Measurements from ENCODE around the gene KRT7.
A peak's percentile ranks its signal among the peaks of the same experiment; 100 is the strongest.
"Not testable (repeated sequence)": the region's sequence is repeated elsewhere in the genome, so short reads cannot be mapped to it uniquely, and the experiment has no call there.

Gene KRT7

GRCh38 chr12:52229836-52230343, 3.2 kb upstream of the KRT7 start:
- no peak for DNase-seq (ENCODE audit: low spot score)

- DNase-seq (ENCODE audit: low spot score), result peak; percentile 83
These were observed 2.4 kb upstream of the KRT7 start for GRCh38 chr12:52230364-52231281.

- no peak for DNase-seq (ENCODE audit: low spot score)
These were observed 1.5 kb upstream of the KRT7 start for GRCh38 chr12:52231305-52232202.

GRCh38 chr12:52232203-52232673, 805 bp upstream of the KRT7 start:
- no peak for DNase-seq (ENCODE audit: low spot score)

GRCh38 chr12:52233462-52234207, 592 bp downstream of the KRT7 start:
- no peak for DNase-seq (ENCODE audit: low spot score)

GRCh38 chr12:52234223-52234810, 1.3 kb downstream of the KRT7 start:
- DNase-seq (ENCODE audit: low spot score), result no peak

GRCh38 chr12:52235001-52235764, 2.1 kb downstream of the KRT7 start:
- no peak for DNase-seq (ENCODE audit: low spot score)

GRCh38 chr12:52235822-52236361, 2.8 kb downstream of the KRT7 start:
- no peak for DNase-seq (ENCODE audit: low spot score)

GRCh38 chr12:52236386-52237050, 3.5 kb downstream of the KRT7 start:
- no peak for DNase-seq (ENCODE audit: low spot score)

- no peak for DNase-seq (ENCODE audit: low spot score)
These were observed 5.3 kb downstream of the KRT7 start for GRCh38 chr12:52238207-52238840.

- DNase-seq (ENCODE audit: low spot score), result no peak
These were observed 6.0 kb downstream of the KRT7 start for GRCh38 chr12:52238916-52239646.

- DNase-seq (ENCODE audit: low spot score), result no peak
These were observed 6.7 kb downstream of the KRT7 start for GRCh38 chr12:52239767-52240166.

GRCh38 chr12:52240247-52240646, 7.2 kb downstream of the KRT7 start:
- DNase-seq (ENCODE audit: low spot score), result not testable (repeated sequence)

GRCh38 chr12:52241205-52241842, 8.3 kb downstream of the KRT7 start:
- DNase-seq (ENCODE audit: low spot score), result no peak

- DNase-seq (ENCODE audit: low spot score), result no peak
These were observed 9.6 kb downstream of the KRT7 start for GRCh38 chr12:52242442-52243258.

GRCh38 chr12:52243259-52243855, 10.3 kb downstream of the KRT7 start:
- DNase-seq (ENCODE audit: low spot score), result no peak

Data from AG20443 (cell line).